Stimulated activated CD4-positive, alpha-beta T cell treated with anti-CD3 and anti-CD28 coated beads, Interleukin-15, amount 100 ng/mL, for 48 hours (primary cell): Measurements from ENCODE around the gene SLC36A4.
"Not testable (repeated sequence)": the region's sequence is repeated elsewhere in the genome, so short reads cannot be mapped to it uniquely, and the experiment has no call there.

Source experiments
- DNase-seq, 2 donors: peaks; one replicate each; pipeline ENCODE4 v3.0.0-alpha.2; 2020; ENCODE audit warnings: low read depth in 2 of 2

SLC36A4 gene

DNA sequence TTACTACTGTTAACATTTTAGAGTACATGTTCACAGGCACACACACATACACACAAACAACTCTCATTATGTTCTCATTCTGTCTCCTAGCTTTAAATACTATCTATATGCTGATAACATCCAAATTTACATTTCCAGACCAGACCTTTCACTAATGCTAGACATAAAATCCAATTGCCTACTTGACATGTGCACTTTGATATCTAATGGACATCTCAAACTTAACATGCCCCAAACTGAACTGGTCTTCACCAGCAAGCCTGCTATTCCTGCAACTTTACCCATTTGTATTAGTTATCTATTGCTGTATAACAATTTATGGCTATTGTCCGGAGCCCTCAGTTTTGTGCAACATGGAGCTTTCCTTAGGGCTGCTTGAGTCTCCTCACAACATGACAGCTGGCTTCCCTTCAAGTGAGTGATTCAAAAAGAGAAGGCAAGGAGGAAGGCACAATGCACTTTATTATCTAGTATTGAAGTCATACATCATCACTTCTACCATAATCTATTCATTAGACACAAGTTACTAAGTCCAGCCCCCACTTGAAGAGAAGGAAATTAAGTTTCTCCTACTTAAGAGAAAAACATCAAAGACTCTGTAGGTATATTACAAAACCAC, 3.0 kb downstream of the SLC36A4 start:
- no peak for DNase-seq

DNA sequence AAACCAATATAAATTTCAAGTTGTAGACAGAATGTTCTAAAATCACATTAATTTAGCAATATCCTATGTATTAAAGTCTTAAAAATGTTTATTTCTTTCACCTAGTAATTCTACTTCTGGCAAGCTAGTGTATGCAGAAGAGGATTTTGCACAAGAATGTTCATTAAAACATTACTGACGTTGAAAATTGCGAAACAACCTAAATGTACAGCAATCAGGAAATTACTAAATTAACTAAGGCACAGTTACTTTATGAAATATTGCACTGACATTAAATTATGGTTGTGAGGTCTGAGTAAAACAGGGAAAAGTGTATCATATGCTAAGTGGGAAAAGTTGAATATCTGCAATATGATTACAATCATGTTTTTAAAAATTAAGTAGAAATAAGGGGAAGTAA, 4.1 kb downstream of the SLC36A4 start:
- DNase-seq = no peak

DNA sequence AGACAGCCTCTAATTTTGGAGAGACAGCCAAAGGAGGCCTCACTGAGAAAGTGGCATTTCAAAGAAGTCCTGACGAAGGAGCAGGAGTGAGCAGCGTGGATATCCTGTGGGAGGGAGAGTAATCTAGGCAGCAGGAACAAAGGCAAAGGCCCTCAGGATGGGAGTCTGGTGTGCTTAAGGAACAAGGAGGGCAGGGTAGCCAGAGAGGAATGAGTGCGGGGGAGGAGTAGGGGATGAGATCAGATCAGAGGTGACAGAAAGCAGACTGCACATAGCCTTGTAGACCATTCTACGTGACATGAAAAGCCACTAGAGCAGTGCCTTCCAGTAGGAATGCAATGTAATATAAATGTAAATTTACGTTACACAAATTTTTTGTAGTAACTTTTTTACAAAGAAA, 5.6 kb downstream of the SLC36A4 start:
- no peak for DNase-seq

GRCh38 chr11:93189462-93189861, 8.3 kb downstream of the SLC36A4 start:
- no peak for DNase-seq

DNA sequence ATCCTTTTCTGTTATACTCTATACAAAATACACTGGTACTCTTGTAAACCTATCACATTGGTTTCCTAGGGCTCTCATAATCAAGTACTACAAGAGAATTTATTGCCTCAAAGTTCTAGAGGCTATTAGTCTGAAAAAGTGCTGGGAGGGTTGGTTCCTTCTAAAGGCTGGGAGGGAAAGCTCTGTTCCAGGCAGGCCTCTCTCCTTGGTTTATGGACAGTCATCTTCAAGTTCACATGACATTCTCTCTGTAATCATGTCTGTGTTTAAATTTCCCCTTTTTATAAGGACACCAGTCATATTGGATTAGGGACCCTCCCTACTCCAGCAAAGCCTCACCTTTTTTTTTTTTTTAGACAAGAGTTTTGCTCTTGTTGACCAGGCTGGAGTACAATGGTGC, 9.1 kb downstream of the SLC36A4 start:
- DNase-seq = no peak

GRCh38 chr11:93187290-93187689, 10.5 kb downstream of the SLC36A4 start:
- DNase-seq = no peak

DNA sequence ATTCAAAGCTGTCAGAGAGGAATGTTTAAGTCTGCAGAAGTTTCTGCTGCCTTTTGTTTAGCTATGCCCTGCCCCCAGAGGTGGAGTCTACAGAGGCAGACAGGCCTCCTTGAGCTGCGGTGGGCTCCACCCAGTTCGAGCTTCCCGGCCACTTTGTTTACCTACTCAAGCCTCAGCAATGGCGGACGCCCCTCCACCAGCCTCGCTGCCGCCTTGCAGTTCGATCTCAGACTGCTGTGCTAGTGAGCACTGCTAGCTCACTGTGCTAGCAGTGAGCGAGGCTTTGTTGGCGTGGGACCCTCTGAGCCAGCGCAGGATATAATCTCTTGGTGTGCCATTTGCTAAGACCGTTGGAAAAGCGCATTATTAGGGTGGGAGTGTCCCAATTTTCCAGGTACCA, 19.9 kb downstream of the SLC36A4 start:
- not testable (repeated sequence) for DNase-seq

DNA sequence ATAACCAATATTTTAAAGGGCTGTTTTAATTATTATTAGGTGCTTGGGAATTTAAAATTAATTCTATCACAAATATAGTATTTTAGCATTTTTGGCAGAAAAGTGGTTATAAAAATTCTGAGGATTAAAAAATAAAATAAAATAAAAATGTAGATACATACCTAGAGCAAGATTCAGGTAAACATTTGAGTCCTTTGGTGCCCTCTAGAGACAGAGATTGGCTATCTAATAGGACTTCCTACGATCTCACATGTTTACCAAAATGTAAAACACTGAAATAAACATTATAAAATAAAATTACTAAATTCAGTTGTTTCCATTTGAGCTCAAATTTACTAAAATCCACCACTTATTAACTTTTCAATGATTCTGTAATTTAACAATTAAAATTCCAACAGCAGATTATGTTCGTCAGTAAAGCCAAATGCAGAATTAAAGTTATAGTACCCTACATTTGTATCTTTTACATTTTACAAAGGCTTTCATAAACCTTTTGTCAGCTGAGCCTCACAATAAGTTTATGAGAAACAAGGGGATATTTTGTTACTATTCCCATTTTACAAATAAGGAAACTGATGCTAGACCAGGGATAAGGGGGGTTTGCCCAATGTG, 27.7 kb downstream of the SLC36A4 start:
- DNase-seq = no peak

DNA sequence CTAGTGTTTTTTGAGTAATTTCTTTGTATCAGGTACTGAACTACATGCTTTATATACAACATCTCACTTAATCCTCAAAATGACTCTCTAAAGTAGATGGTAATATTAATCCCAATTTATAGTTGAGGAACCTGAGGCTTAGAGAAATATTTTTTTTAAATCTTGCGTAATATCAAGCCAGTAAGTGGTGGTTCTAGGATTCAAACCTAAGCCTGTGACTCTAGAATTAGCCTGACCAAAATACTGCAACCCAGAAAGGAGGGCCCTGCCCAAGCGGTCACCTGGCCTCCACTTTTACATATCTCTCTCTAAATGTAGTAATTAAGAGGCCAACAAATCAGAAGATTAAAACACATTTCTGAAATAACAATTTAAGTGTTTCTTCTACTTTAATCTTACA, 28.6 kb downstream of the SLC36A4 start:
- DNase-seq = no peak

- no peak for DNase-seq
Observed at GRCh38 chr11:93166862-93167261, 30.9 kb downstream of the SLC36A4 start.

DNA sequence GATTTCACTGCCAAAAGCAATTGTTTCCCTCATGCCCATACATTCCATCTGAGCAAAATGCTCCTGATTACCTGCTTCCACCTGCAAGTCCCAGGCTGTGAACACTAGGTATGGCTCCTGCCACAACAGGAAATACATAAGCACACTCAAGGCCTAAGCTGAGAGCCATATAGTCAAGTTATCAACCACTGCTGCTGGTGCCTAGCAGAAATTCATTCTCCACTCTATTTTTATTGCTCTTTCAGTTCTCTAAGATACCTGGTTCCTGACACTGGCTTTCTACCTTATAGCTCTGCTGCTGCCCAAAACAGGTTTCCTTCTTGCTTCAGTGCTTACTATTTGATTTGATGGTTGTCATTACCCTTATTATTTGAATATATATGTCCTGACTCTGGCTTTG, 31.6 kb downstream of the SLC36A4 start:
- no peak for DNase-seq

DNA sequence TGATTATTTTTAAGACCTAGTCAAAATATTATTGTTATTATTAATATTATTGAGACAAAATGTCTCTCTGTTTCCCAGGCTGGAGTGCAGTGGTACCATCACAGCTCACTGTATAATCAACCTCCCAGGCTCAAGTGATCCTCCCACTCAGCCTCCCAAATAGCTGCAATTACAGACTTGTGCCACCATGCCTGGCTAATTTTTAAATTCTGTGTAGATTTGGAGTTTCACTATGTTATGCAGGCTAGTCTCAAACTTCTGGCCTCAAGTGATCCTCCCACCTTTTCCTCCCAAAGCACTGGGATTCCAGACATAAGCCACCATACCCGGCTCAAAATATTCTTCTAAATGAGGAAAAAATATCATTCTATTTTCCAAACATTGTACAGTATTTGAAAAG, 37.0 kb downstream of the SLC36A4 start:
- DNase-seq = no peak

GRCh38 chr11:93160156-93160555, 37.6 kb downstream of the SLC36A4 start:
- DNase-seq = no peak

DNA sequence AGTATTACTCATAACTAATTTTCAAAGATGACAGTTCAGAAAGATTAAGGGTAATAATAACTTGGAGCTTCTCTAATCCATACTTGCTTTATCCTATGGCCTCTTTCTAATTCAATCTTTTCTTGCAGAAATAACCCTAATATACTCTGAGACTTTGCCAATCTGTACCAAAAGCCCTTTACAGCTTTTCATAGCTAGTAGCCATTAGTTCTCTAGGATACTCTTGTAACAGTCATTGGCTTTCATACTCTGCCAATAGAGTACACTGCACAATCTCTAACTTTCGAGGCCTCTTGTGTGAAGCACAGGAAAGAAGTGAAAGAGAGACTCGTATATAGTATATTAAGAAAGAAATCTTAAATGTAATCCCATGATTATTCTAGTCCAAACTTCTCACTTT, 38.1 kb downstream of the SLC36A4 start:
- DNase-seq = no peak

GRCh38 chr11:93155738-93156137, 42.1 kb downstream of the SLC36A4 start:
- no peak for DNase-seq

DNA sequence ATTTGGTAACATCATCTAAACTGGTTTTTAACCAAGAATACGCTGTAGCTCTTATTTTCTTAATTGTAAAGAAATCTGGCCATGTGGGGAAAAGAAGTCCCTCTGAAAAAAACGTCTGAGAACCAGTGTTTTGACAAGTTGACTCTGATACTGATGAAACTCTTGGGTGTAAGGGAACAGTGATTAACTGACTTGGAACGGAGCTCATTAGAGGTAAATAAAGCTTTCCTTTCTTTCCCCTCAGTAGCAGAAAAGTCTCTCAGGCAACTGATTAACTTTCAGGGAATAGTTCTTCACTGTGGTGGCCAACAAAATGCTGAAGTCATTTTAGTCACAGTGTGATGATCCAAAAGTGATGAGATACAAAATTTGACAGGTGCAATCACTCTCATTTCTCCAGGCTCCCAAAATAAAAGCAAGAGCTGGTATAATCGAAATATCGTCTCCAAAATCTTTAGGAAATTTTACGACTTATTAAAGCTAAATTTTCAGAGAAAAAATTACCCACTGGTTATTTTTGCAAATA, 52.3 kb downstream of the SLC36A4 start:
- DNase-seq = no peak

- no peak for DNase-seq
Observed at GRCh38 chr11:93143800-93144199, 54.0 kb downstream of the SLC36A4 start.

DNA sequence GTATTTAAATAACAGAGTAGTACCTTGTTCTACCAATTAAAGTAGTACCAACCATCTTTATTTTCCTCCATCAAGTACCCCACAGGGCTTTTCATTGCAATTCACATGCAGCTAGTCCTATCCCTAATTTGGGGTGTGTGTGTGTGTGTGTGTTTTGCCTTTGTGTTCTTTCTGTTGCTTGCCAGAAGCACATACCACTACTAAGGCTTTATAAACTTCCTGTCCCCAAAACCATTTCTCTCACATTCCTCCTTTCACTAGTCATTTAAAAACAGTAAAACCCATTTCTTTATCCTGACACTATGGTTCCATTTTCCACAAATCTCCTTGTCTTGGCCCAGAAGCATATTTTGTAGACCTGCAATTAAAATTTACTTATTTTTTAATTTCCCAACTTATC, 54.6 kb downstream of the SLC36A4 start:
- DNase-seq = no peak

DNA sequence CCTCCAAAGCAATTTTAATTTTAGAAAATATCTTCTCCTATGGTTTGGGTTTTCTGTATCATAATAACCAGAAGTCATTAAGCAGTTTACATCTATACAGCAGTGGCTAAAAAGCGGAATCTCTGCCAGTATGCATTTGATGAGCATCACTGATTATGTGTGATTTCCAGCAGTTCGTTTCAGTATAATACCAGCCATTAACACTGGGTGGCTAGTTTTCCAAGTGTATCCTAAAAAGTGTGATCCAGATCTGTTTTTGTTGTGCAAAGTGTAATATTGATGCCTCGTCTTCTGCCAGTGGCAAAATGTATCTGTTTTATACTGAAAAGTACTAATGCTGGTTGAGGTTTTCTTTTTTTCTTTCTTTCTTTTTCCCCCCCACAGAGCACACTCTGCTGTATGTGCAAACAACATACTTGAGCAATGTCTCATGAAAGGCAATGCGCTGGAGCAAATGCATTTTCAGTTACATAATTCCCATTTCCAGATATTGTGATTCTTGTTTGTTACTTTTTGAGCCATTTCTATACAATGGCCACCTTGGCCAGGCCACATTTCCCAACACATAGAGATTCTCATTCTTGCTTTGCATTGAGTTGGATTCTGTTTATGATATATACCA, 64.2 kb downstream of the SLC36A4 start:
- DNase-seq = no peak

- DNase-seq = no peak
Observed at GRCh38 chr11:93132836-93133235, 65.0 kb downstream of the SLC36A4 start.

- no peak for DNase-seq
Observed at GRCh38 chr11:93131709-93132108, 66.1 kb downstream of the SLC36A4 start.

- DNase-seq = no peak
Observed at GRCh38 chr11:93128574-93128973, 69.2 kb downstream of the SLC36A4 start.

- no peak for DNase-seq
Observed at GRCh38 chr11:93123351-93123898, 74.4 kb downstream of the SLC36A4 start.
